ENCODE results near the gene RPL11.
"Not testable (repeated sequence)": the region's sequence is repeated elsewhere in the genome, so short reads cannot be mapped to it uniquely, and the experiment has no call there.

The RPL11 gene

GRCh38 chr1:23685197-23685596 is 6.4 kb upstream of the RPL11 start:
- DNase-seq (ENCODE audit: low spot score) = not testable (repeated sequence)

GRCh38 chr1:23687680-23688079 is 3.9 kb upstream of the RPL11 start:
- DNase-seq (ENCODE audit: low spot score) = not testable (repeated sequence)

GRCh38 chr1:23688281-23688680 is 3.3 kb upstream of the RPL11 start:
- DNase-seq (ENCODE audit: low spot score) = not testable (repeated sequence)

DNA sequence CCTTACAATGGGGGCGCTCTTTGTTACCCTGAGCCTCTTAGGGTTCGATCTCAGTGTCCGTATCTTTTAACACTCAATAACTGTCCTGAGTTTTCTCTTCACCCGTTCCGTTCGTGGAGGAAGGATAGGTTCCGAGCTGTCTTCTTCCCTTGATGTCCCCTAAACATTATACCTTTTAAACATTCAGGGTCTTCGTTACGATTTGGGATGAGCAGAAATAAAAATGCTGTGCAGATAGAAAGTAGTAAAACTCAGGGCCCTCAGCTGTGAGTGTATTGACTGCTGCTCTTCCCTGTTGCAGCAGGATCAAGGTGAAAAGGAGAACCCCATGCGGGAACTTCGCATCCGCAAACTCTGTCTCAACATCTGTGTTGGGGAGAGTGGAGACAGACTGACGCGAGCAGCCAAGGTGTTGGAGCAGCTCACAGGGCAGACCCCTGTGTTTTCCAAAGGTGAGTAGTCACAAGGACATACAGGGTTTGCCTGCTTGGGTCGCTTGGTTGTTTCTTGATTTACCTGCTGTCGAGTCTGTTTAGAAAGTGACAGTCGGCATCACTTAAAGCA is 784 bp downstream of the RPL11 start:
- no peak for DNase-seq (ENCODE audit: low spot score)

DNA sequence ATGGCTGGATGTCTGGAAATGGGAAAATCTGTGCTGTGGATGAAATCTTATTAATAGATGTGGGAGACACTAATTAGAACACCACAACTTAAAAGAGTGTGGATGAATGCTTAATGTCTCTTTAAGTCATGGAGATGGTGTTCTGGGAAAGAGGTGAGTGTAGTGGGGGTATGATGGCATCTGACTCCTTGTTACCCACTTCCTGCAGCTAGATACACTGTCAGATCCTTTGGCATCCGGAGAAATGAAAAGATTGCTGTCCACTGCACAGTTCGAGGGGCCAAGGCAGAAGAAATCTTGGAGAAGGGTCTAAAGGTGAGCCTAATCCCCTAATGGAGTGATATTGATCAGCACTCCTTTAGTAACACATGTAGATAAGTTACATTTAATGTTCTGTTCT is 2.0 kb downstream of the RPL11 start:
- DNase-seq (ENCODE audit: low spot score) = no peak

DNA sequence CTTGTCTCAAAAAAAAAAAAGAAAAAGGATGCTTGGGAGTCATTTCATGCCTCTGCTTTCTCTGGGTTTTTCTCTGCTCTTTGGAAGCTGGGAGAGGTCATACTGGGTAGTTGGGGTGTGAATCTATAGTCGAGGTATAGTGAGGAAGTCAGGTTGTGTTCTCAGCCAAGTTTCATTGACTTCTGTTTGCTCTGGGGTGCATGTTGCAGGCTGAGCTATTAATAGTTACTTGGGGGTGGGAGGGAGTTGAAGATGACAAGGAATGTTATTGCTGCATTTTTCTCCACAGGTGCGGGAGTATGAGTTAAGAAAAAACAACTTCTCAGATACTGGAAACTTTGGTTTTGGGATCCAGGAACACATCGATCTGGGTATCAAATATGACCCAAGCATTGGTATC is 2.8 kb downstream of the RPL11 start:
- DNase-seq (ENCODE audit: low spot score) = no peak

DNA sequence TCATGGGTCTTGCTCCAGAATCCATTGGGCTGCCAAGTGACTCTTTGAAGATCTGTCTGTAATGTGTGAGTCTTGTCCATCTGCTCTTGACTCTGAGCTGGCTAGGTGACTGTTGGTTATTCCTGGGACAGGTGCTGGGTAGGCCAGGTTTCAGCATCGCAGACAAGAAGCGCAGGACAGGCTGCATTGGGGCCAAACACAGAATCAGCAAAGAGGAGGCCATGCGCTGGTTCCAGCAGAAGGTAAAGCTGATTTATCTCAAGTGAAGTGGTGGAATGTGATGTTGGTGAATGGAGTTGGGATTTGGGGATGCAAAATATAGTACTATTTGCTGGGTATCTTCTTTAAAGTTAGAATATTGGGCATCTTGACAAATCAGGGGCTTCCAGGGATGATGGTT is 4.1 kb downstream of the RPL11 start:
- no peak for DNase-seq (ENCODE audit: low spot score)

DNA sequence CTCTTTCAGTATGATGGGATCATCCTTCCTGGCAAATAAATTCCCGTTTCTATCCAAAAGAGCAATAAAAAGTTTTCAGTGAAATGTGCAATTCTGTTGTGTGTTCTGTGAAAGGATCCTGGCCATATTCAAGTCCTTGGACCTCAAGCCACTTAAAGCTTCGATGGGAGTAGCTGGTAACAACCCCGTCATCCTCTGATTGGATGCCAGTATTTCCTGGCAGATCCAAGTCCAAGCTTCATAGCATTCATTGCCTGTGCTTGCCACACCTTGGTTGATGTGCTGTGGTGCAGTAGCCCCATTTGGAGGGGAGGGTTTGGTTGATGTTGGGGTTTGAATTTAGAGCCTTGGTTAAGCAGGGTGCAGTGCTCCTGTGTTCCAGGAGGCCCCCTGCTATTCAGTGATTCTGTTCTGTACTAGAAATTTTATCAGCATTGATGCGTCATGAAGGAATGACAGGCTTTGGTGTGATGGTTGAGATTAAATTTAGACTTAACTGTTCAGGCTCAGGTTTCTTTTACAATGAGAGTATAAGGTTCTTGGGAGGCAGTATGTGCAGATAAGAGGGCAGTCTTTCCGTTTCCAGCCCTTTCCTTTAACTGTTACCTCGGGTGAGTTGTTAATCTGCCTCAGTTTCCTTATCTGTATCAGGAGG is 4.9 kb downstream of the RPL11 start:
- DNase-seq (ENCODE audit: low spot score) = no peak

GRCh38 chr1:23698466-23698865 is 6.9 kb downstream of the RPL11 start:
- no peak for DNase-seq (ENCODE audit: low spot score)

DNA sequence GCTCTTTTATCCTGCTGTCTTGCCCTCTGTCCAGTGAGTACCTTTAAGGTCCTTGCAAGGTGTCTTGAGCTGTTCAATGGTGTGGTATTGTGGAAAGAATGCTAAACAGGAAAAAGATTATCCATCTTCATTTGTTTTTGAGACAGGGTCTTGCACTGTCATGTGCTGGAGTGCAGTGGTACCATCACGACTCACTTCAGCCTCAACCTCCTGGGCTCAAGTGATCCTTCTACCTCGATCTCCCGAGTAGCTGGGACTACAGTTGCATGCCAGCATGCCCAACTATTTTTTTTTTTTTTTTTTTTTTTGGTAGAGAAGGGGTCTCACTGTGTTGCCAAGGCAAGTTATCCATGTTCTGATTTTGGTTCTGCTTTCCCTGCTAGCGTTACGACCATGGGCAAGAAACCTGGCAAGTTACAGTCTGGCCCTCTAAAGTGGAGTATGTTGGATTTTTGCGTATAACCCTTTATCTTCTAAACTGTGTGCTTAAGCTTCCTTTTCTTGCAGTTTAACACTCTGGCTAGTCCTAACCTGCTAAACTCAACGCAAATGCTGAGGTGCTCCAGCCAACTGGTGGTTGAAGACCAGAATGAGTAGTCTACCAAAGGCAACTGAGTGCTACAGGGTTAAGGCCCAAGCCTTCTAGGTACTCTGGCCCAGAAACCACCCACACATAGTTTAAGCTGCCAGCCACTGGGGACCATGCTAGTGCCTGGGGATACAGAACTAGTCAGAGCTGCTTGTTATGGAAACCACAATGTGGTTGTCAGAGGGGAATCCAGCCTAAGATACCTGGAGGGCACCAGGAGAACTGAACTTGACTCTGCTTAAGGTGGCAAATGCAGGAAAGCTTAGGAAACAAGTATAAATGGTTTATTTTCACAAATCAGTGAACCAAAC is 7.9 kb downstream of the RPL11 start:
- no peak for DNase-seq (ENCODE audit: low spot score)

DNA sequence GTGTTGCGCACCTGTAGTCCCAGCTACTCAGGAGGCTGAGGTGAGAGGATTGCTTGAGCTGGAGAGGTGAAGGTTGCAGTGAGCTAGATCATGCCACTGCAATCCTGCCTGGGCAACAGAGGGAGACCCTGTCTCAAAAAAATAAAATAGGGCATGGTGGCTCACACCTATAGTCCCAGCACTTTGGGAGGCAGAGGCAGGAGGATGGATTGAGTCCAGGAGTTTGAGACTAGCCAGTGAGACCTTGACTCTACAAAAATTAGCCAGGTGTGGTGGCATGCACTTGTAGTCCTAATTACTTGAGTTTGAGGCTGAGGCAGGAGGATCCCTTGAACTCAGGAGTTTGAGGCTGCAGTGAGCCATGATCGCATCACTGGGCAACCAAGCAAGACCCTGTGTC is 9.7 kb downstream of the RPL11 start:
- DNase-seq (ENCODE audit: low spot score) = no peak

GRCh38 chr1:23701996-23702395 is 10.4 kb downstream of the RPL11 start:
- DNase-seq (ENCODE audit: low spot score) = no peak

GRCh38 chr1:23704834-23705495 is 13.4 kb downstream of the RPL11 start:
- DNase-seq (ENCODE audit: low spot score) = no peak

- no peak for DNase-seq (ENCODE audit: low spot score)
These were observed 17.6 kb downstream of the RPL11 start for GRCh38 chr1:23709229-23709628.

DNA sequence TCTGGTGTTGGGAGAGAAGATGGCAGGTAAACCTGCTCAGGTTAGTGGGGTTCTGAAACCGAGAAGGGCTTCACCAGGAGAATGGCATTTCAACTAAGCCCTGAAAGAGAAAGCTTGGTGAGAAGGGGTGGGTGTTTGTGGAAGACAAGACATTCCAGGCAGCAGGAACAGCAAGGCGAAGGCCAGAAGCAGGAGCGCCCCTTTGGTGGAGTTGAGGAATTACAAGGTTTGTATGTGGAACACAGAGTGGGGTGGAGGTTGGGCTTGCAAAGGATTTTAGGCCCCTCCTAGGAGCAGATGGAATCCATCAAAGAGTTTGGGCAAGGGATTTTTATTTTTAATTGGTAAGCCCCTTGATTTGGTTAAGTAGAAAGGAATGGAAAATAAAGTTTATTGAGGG is 26.9 kb downstream of the RPL11 start:
- DNase-seq (ENCODE audit: low spot score) = no peak

DNA sequence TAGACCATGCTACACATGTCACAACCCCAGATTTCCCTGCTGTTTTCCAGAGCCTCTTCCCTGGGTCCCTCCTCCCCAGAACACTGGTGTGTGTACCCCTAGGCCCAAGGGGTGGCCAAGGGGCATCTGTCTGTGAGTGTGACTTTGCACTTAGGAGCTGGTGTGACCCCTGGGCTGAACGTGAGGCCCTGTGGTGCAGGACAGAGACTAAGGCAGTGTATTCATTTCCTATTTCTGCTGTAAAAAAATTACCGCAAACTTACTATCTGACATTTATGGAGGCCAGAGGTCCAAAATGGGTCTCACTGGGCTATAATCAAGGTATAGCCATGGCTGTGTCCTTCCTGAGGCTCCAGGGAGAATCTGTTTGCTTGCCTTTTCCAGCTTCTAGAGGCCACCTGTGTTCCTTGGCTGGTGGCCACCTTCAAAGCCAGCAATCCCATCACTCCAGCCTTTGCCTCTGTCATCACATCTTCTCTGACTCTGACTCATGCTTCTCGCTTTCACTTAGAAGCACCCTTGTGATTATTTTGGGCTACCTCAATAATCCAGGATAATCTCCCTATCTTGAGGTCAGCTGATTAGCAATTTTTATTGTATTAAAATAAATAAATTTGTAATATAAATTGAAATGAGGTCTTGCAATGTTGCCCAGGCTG is 27.7 kb downstream of the RPL11 start:
- no peak for DNase-seq (ENCODE audit: low spot score)

DNA sequence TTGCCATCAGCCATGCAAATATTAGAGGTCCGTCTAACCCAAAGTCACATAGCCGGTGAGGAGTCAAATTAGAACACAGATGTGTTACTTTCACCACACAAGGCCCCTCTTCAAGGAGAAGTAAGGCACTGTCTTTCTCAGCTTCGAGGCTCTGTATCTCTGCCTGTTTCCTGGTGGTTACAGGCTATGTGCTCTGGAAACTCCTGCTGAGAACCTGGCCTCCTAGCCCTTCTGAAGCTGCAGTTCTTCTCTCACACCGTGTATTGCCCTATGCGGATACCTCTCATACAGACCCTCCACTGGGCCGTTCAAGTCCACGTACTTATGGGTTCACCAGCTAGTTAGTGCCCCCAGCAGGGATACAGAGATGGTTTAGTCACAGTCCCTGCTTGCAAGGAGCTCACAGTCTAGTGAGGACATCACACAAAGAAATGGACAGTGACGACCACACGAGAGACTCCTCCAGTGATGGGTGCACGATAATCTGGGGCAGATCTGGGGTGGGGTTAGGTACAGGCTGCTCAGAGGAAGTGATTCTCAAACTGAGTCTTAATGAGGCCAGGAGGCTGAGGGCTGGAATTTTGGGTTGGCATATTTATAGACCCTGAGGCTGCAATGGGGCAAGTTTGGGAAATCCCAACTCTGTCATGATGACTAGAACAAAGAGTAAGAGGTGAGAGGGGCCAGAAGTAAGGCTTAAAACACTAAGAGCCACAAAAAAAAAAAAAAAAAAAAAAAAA is 28.8 kb downstream of the RPL11 start:
- DNase-seq (ENCODE audit: low spot score) = no peak

GRCh38 chr1:23722652-23723051 is 31.0 kb downstream of the RPL11 start:
- DNase-seq (ENCODE audit: low spot score) = no peak

GRCh38 chr1:23726686-23727085 is 35.1 kb downstream of the RPL11 start:
- no peak for DNase-seq (ENCODE audit: low spot score)

DNA sequence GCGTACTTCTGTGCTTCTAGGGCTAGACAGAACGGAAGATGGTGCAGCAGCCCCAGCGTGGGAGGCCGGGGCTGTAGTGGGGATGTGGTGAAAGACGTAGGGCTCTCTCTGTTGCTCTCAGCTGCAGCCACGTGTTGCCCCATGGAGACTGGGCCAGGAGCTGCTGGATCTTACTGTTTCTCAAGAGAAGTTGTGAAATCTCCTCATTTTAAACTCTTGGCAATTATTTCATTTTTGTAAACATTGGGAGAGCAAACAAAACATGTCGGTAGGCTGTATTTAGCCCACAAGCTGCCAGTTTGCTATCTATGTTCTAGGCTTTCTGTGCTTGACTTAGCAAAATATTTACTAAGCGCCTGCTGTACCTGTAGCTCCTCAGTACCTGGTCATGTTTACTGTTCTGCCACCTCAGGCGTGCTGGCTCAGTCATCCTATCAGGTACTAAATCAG is 35.8 kb downstream of the RPL11 start:
- no peak for DNase-seq (ENCODE audit: low spot score)
